ENCODE measurements around the gene MT1HL1.

DNA sequence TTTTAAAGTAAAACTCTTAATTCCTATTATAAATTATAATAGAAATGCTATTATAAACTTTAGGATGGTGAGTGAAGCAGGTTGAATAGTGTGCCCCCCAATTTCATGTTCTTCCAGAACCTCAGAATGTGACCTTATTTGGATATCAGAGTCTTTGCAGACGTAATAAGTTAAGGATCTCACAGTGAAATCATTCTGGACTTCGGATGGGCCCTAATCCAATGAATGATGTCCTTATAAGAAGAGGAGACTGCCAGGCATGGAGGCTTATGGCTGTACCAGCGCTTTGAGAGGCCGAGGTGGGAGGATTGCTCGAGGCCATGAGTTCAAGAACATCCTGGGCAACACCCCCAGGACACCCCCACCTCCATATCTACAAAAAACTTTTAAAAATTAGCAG is 9.4 kb upstream of the MT1HL1 start:
- TF ChIP-seq, protein P1, sequence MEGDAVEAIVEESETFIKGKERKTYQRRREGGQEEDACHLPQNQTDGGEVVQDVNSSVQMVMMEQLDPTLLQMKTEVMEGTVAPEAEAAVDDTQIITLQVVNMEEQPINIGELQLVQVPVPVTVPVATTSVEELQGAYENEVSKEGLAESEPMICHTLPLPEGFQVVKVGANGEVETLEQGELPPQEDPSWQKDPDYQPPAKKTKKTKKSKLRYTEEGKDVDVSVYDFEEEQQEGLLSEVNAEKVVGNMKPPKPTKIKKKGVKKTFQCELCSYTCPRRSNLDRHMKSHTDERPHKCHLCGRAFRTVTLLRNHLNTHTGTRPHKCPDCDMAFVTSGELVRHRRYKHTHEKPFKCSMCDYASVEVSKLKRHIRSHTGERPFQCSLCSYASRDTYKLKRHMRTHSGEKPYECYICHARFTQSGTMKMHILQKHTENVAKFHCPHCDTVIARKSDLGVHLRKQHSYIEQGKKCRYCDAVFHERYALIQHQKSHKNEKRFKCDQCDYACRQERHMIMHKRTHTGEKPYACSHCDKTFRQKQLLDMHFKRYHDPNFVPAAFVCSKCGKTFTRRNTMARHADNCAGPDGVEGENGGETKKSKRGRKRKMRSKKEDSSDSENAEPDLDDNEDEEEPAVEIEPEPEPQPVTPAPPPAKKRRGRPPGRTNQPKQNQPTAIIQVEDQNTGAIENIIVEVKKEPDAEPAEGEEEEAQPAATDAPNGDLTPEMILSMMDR (IDR thresholded peaks at IDR 0.05), result no peak
- no peak for TF ChIP-seq POLR2AphosphoS5 (IDR thresholded peaks at IDR 0.05; ENCODE audit: low read depth, low read length)
- TF ChIP-seq SMC3 (IDR thresholded peaks at IDR 0.05; ENCODE audit: low read depth, low read length), result no peak
- no peak for TF ChIP-seq FOXM1 (IDR thresholded peaks at IDR 0.05; ENCODE audit: low read depth)
- no peak for TF ChIP-seq EP300 (IDR thresholded peaks at IDR 0.05; ENCODE audit: borderline replicate concordance in 1 of 2, low read depth in 1 of 2, low read length in 1 of 2)
- TF ChIP-seq MEF2A (IDR thresholded peaks at IDR 0.05; ENCODE audit: borderline replicate concordance, low read depth), result no peak
